H54 (cell line): ENCODE results near the gene ASCL4.
A peak's percentile ranks its signal among the peaks of the same experiment; 100 is the strongest.
"Not testable (repeated sequence)": the region's sequence is repeated elsewhere in the genome, so short reads cannot be mapped to it uniquely, and the experiment has no call there.

Source experiments
- DNase-seq: peaks from one replicate; pipeline ENCODE4 v3.0.0; 2011; ENCODE audit warnings: low spot score, mixed read lengths; ENCODE audit not compliant: insufficient read length
- FAIRE-seq: peaks from 3 replicates; lab custom pipeline; 2011; peaks lifted over from hg19 to GRCh38; lab: Jason Lieb, UNC
- POLR2A ChIP-seq: IDR thresholded peaks from 2 replicates; pipeline ENCODE4 v1.6.1; 2011; ENCODE audit warnings: low read depth, mild to moderate bottlenecking, low read length

ASCL4 gene, protein sequence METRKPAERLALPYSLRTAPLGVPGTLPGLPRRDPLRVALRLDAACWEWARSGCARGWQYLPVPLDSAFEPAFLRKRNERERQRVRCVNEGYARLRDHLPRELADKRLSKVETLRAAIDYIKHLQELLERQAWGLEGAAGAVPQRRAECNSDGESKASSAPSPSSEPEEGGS

DNA sequence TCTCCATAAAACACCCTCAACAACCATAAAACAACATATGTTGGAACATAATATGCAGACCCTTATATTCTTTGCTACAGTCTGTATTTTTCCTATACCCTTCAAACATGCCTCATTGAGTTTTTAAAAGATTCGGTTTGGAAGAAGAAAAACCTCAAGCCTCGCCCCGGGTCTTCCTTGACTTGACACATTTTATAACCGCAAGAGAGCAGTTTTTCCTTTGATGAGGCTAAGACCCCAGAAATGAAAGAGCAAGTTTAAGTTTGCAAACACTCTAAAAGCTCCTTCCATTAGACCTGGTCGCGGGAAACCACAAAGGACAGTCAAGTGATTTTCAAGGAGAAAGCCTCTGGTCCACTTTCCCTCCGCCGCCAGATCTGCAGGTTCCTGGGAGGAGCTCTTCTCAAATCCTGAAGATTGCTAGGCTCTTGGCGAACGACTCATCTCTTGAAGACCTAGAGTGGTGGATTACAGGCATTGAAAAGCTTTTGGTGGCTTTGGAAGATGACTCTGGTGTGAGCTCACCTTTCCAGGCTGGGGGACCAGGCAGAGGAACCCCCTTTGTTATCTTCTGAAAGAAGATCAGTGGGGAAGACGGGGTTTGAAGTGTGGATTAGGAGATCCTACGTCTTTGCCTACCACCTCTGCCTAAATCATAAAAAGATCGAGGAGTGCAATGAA, at the start of gene ASCL4:
TSS of gene ASCL4 (plus strand) at position 356 of the 681 bp plus-strand sequence. CDS start 515 bp downstream, outside the sequence.
- FAIRE-seq (no peak), DNase-seq (no peak)
- no peak for TF ChIP-seq POLR2A

DNA sequence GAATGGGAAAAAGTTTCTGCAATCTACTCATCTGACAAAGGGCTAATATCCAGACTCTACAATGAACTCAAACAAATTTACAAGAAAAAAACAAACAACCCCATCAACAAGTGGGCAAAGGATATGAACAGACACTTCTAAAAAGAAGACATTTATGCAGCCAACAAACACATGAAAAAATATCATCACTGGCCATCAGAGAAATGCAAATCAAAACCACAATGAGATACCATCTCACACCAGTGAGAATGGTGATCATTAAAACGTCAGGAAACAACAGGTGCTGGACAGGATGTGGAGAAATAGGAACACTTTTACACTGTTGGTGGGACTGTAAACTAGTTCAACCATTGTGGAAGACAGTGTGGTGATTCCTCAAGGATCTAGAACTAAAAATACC, 47.2 kb upstream of the ASCL4 start:
- FAIRE-seq: not testable (repeated sequence)

DNA sequence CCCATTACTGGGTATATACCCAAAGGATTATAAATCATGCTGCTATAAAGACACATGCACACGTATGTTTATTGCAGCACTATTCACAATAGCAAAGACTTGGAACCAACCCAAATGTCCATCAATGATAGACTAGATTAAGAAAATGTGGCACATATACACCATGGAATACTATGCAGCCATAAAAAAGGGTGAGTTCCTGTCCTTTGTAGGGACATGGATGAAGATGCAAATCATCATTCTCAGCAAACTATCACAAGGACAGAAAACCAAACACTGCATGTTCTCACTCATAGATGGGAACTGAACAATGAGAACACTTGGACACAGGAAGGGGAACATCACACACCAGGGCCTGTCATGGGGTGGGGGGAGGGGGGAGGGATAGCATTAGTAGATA, 46.8 kb upstream of the ASCL4 start:
- not testable (repeated sequence) for DNase-seq, FAIRE-seq

More for the DNA sequence above, 47.2 kb upstream of the ASCL4 start:
- not testable (repeated sequence) for DNase-seq

DNA sequence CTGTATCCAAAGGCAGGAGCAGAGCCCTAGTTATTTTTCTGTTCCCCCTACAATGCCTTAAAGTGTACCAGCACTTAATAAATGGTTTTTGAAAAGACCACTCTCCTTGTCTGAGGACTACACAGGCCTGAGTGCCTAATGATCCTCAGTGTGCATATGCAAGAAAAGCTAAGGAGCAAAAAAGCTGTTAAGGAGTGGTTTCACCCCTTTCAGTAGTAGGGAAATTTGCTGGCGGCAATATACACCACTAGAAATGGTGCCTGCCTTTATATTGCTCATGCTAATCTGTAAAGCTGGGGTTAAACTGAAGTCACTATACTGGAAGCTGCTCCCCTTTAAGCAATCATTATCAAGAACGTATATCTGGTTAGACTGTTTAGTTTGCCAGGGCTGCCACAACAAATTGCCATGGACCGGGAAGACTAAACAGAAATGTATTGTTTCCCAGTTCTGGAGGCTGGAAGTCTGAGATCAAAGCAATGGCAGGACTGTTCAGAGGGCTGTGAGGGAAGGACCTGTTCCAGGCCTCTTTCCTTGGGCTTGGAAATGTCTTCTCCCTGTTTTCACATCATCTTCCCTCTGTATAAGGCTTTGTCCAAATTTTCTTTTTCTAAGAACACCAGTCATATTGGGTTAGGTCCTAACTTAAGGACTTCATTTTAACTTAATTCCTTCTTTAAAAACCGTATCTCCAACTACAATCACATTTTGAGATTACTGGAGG, 43.7 kb upstream of the ASCL4 start:
- DNase-seq (no peak), FAIRE-seq (no peak)
- no peak for TF ChIP-seq POLR2A

DNA sequence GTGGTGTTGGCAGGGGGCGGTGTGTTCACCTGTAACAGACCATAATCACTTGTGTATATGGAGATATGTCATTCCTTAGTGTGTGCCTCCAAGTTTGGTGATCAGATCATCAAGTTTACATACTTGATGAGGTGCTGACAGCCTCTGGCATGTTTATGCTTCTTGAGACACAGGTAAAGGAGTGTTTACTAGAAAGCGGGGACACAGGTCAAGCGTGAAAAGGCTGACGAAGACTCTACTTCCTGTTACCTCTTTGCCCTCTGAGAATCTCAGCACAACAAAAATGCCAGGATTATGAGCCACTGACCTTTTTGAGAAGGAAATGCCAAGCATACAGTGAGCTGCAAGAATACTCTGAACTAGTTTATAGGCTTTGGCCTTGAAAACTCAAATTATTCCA, 43.1 kb upstream of the ASCL4 start:
- DNase-seq: no peak
- FAIRE-seq: no peak
- no peak for TF ChIP-seq POLR2A

DNA sequence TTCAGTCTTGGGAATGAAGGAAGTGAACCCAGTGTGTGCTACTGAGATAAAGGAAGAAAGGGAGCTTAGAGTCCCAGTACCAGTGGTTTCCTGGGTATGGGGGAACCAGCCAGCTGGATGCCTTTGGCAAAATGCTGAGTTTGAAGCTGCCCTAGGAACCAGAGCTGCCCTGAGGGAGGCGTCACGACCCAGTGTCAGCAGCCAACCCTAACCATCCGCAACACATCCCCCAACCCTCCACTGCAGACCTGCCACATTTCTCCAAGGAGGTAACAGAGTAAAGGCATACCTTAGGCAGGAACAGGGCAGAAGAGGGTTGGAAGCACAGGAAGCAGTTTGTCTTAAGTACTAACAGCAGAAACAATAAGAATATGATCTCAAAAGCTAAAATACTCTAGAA, 42.1 kb upstream of the ASCL4 start:
- FAIRE-seq: no peak
- no peak for DNase-seq
- TF ChIP-seq POLR2A: no peak

DNA sequence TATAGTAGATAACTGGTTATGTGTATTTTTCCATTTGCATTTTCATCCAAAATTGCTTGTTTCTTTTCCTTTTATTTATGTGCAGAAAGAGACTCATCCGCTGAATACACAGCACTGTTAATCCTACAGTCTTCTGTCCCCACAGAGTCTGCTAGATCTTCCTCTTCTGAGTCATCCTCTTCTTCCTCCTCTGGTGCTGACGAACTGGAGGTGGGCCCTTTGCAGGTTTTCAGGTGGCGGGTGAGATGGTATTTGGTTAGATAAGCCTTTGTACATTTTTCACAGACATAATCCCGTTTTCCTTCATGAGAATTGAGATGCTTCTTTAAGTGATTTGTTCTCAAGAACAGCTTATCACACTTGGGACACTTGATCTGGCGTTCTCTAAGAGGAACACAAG, 40.4 kb upstream of the ASCL4 start:
- DNase-seq (no peak), FAIRE-seq (no peak)
- TF ChIP-seq POLR2A: no peak

DNA sequence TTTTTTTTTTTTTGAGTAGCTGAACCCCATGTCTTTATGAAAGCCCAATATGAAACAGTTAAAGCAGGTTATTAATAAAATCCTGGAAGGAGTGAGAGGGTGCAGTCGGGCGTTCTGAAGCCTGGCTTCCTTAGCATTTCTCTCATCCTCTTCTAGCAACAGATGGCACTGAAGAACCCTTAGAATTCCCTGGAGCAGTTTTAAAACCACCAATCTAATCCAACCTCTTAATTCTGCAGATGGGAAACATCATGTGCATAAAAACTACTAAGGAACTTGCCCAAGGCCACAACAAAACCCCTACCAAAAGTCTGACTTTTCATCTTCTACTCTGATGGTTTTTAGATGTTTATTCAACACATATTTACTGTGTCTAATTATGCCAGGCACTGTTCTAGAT, 38.7 kb upstream of the ASCL4 start:
- no peak for DNase-seq
- no peak for TF ChIP-seq POLR2A
- no peak for FAIRE-seq

DNA sequence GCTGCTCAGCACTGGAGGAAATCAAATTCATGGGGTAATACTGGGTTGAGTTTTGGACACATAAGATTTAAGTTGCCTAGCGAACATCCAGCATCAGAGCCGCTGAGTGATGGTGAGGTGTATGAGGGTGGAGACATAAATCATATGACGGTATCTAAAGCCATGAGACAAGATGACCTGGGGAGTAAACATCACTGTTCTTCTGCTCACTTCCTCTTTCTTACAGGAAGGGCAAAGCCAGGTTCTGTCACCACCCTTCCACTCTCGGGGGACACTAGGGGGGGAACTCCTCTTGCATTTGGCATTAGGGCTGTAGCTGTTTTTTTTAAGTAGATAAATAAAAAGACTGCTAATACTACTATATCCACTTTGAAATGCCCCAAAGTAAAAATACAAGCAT, 37.6 kb upstream of the ASCL4 start:
- no peak for TF ChIP-seq POLR2A
- DNase-seq (no peak), FAIRE-seq (no peak)

DNA sequence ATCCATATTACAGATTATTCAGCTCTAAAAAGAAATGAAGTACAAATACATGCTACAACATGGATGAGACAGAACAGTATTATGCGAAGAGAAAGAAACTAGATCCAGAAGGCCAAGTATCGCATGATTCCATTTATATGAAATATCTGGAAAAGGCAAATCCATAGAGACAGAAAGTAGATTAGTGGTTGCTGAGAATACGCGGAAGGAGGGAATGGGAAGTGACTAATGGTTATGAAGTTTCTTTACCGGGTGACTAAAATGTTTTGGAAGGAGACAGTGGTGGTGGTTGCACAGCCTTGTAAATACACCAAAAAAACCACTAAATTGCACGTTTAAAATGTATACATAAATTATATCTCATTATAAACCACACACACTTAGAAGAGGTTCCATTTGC, 26.0 kb upstream of the ASCL4 start:
- no peak for TF ChIP-seq POLR2A
- DNase-seq (peak; percentile 23), FAIRE-seq (peak; percentile 92)

DNA sequence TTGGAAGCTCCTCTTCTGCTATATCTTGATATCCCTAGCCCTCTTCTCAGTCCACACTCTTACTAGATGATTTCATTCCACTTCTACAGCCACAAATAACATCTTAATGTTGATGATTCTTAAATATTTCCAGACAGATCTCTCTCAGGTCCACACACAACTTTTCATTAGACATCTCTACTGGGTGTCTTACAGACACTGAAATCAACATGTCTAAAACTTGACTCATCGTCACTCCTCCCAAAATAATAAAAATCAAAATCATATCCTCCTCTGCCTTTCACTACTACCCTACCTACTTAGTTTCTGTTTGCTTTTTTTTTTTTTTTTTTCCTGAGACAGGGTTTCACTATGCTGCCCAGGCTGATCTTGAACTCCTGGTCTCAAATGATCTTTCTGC, 25.4 kb upstream of the ASCL4 start:
- TF ChIP-seq POLR2A: no peak
- peak; percentile 33 for FAIRE-seq
- peak; percentile 25 for DNase-seq

DNA sequence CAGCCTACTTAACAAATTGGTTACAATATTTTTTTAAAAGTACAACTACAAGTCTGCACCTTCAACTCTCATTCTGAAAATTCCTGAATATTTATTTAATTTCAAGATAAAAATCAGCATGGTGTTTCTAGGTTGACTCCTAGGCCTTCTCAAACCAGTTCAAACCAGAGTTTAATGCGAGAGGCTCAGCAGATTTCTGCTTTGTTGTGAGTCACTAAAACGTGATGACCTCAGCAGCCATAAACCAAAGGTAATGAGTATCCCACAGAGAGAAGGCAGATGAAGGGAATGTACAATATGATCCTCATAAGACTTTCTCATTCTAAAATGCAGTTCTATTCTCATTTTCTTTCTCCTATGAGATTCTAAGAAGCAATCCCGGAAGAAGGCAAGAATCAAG, 15.1 kb upstream of the ASCL4 start:
- peak; percentile 92 for FAIRE-seq
- no peak for TF ChIP-seq POLR2A
- peak; percentile 92 for DNase-seq

DNA sequence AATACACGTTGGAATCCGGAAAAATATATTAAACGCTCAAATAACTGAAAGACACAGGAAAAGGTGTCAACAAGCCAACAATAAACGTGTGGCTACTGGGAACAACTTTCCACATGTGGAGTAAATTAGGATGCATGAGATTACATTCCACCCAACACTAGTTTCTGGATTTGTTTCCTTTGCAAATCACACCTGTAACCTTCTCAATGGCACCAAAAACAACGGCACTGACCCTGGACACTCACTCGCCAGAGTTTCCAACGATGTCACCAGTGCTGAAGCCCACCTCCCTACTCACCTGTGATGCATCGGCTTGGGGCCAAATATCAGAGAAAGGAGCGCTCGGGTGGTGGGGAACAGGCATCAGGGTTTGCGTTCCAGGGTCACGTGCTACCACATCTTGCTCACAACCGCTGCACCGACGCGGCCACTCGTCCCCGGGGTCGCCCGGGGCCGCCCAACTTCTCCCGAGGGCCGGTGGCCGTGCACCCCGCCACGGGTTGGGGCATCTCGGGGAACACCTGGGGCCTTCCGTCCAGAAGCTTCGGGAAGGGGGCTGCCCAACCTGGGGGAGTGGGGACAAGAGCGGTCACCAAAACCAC, 14.2 kb upstream of the ASCL4 start:
- no peak for TF ChIP-seq POLR2A
- DNase-seq: no peak
- FAIRE-seq: peak; percentile 45

DNA sequence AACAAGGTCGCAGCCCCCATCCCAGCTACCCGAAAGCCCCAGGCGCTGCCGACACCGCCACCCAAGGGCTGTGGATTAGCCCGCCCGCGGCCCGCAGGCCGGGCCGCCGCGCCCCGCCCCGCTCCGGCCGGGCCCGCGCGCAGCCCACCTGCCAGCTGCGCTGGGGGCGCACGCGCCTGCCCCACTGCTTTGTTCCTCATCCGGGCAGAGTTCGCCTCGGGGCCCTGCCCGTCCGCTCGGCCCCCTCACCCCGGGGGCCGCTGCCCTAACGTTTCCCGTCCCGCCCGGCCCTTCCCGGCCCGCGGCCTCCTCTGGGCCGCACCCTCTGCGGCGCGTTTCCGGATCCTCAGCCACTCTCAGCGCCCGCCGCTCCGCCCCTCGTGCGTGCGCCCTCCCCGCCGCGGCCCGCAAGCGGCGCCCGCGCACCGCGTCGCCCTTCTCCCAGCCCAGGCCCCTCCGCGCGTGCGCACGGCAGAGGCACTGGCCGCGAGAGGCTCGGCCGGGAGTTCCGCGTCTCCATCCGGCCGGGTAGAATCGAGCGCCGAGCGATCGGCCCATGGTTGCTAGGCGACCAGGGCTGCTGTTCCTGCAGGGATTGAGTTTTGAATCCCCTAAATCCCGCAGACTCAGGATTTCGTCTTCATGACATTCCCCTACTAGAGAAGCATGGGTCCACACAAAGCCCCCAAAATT, 13.5 kb upstream of the ASCL4 start, which contains the start of gene PRDM4:
TSS of gene PRDM4 (minus strand) at position 329 of the 693 bp plus-strand sequence. CDS start 622 bp downstream, outside the sequence.
- DNase-seq (peak; percentile 98), FAIRE-seq (peak; percentile 62)
- peak; percentile 66 for TF ChIP-seq POLR2A
